ENCODE results near the gene RRP8.

The RRP8 gene

DNA sequence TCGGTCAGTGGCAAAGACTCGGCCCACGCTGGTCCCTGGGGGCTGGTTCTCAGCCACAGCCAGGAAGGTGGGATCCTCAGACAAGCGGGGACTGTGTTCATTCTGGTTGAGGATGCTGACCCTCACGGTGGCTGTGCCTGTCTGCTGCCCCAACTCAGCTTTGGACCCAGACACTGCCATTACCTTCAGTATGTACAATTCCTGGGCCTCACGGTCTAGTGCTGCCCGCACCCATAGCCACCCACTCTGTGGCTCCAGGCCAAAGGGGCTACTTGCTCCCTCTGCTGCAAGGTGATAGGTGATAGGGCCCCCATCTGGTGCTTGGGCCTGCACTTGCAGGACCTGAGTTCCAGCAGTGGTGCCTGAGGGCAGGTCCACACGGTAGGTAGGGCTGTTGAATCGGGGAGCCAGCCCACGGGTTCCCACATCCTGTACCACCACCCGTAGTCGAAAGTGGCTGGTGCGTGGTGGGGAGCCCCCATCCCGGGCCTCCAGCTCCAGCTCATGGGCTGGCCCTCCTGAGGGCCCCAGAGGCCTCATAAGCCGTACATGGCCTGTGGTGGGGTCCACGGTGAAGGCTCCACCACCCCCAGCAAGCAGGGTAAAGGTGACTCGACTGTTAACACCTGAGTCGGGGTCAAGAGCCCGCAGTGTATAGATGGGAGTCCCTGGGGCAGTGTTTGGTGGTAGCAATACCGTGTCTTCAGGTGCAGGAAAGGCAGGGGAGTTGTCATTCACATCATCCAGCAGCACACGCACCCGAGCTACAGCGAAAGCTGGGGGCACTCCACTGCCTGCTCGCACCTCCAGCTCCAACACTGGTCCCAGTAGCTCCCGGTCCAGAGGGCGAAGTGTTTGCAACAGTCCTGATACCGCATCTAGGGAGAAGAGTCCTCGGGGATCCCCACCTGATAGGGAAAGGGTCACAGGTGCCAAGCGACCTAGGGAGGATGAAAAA lies 29.0 kb upstream of the RRP8 start:
- DNase-seq (ENCODE audit: low read depth), result no peak

DNA sequence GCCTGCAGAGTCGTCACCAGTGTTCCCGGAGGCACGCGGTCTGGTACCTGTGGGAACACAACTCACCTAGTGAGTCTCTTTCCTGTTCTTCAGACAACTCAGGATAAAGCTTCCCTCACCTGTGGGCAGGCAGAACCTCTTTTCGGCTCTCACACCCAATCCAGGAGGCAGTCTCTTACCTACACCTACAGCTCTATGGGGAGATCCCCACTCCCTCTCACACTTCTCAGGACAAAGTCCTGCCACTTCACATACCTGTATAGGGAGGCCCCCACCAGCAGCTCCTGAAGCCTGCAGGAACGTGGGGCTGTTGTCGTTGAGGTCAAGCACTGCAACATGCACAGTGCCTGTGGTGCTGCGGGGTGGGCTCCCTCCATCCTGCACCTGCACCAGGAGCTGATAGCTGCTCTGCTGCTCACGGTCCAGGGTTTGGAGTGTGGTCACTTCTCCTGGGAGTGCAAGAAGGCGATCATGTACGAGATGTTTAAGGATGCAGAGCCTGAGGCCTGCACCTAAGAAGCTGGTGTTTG lies 28.0 kb upstream of the RRP8 start:
- no peak for DNase-seq (ENCODE audit: low read depth)

DNA sequence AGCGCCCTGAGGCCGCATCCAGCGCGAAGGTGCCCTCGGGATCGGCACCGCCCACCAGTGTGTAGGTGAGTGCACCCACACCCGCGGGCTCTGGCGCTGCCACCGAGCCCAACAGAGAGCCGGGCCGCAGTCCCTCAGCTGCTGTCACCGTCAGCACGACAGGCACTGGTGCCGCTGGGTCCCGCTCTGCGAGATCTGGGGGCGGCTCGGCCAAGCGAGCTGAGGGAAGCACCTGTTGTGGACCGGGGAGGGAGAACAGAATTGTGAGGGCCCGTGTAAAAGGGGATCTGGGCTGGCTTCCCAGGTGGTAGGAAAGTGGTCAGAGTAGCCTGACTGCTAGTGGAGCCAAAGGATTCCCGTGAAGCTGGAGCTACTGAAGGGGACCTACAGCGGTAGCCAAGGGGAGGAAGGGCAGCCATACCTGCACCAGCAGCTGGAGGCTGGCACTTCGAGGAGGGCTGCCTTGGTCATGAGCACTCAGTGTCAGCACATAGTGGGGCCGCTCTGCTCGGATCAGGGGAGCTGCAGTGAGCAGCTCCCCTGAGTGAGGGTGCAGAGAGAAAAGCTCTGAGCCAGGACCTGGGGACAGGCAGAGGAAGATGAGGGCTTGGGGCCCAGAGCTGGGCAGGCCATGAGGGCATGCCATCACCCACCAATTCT lies 27.3 kb upstream of the RRP8 start:
- no peak for DNase-seq (ENCODE audit: low read depth)

DNA sequence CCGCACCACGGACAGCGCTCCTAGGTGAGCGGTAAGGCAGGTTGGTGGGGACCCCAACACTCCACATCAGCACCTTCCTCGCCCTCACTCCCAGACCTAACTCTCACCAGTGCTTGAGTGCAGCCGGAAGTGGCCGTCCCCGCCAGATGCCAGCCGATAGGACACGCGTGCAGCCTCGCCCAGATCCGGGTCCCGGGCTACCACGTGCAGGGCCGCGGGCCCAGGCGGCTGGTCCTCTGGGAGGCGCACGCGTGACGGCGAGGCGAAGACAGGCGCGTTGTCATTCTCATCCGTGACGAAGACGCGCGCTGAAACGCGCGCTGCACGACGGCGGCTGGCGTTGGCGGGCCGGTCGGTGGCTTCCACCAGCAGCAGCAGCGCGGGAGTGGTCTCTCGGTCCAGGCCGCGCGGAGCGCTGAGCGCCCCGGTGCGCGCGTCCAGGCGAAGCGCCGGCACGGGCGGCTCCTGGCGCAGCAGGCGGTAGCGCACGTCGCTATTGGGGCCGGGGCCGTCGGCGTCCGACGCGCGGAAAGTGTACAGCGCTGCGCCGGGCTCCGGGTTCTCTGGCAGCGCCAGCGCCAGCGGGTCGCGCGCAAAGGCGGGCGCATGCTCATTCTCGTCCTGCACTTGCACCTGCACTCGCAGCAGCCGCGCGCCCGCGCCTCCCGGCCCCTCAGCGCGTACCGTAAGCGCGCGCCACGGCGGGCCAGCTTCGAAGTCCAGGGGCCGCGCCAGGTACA lies 26.6 kb upstream of the RRP8 start:
- DNase-seq (ENCODE audit: low read depth), result no peak

DNA sequence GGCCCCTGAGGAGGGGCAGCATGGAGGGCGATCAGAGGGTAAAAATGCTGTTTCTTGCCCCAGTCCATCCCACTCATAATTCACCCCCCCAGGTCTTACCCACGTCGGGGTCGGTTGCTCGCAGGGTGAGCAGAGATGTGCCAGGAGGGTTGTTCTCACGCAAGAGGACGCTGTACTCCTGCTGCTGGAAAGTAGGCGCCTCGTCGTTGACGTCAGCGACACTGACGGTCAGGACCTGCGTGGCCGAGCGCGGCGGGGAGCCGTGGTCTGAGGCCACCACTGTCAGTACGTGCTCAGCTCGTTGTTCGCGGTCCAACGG lies 26.1 kb upstream of the RRP8 start:
- DNase-seq (ENCODE audit: low read depth), result no peak

DNA sequence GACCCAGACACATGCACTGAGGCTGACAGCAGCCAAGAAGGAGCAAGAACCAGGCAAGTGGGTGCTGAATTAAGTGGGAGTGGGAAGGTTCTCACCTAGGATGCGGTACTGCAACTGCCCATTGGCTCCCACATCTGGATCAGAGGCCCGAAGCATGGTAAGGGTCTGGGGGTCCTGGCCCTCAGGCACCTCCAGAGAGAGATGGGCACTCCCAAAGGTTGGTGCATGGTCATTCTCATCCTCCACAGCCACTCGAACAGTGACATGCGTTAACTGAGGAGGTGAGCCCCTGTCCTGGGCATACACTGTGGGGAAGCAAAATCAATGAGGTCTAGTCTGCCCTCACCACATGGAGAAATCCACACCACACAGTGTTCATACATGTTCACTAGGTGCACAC lies 25.1 kb upstream of the RRP8 start:
- DNase-seq (ENCODE audit: low read depth), result no peak

DNA sequence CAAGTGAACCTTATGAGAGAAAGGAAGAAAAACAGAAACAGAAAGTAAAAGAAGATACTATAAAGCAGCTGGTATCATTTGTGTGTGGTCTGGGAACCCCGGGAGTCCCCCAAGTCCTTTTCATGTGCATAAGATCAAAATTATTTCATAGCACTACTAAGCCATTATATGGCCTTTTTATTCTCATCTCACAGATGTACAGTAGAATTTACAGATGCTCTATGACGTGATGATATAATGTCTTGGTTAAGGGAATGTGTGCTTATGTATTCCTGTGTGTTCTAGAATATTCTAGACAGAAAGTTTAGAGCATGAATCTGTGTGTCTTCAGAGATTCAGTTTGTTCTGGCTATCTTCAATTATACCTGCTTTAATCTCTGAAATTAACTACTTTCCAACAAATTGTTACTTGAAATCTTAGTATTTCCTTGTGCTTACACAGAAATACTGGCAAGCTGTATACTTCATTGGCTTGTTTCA lies 24.4 kb upstream of the RRP8 start:
- no peak for DNase-seq (ENCODE audit: low read depth)

DNA sequence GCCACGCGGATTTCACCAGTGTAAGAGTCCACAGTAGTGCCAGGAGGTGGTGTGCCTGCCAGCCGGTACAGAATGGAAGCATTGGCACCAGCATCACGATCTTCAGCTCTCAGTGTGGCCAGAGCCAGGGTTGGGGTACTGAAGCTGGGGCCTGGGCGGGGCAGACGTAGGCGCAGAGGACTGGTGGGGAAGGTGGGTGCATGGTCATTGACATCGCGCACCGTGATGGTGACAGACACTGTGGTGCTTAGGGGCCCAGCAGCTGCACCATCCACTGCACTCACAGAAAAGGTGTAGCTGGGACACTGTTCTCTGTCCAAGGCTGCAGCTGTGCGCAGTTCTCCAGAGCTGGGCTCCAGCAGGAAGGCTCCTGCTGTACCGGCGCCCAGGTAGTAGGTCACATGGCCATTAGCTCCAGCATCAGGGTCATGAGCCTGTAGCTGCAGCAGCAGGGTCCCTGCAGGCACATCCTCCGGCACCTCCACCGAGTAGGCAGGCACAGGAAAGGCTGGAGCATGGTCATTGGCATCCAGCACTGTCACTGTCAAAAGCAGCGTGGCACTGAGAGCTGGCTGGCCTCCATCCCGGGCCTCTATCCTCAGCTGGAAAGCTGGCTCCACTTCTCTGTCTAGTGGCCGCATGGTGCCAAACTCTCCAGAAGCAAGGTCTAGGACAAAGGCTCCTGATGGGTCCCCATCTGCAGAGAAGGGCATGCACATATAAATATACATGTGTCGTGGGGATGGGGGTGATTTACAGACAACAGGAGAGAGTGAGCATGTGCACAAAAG lies 23.8 kb upstream of the RRP8 start:
- DNase-seq (ENCODE audit: low read depth), result no peak

DNA sequence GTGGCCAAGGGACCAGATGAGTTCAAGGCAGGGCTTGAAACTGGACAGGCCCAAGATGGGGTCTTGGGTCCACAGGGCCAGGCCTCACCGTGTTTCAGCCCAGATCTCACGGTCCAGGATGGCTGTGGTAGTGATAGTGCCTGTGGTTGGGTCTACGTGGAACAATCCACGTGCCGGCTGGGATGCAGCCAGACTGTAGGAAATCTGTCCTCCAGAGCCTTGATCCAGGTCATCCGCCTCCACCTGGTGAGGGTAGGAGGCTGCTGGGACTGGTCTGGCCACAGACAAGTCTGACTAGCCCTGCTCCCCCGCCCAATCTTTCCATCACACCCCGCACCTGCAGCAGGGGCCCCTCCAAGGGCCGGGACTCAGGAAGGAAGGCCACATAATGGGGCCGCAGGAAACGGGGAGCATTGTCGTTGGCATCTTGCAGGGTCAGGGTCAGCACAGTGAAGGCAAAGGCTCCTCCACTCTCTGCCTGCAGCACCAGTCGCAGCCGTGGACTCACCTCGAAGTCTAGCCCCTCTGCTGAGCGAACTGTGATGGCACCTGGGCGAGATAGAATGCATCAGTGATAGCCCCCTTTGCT lies 22.5 kb upstream of the RRP8 start:
- DNase-seq (ENCODE audit: low read depth), result no peak

DNA sequence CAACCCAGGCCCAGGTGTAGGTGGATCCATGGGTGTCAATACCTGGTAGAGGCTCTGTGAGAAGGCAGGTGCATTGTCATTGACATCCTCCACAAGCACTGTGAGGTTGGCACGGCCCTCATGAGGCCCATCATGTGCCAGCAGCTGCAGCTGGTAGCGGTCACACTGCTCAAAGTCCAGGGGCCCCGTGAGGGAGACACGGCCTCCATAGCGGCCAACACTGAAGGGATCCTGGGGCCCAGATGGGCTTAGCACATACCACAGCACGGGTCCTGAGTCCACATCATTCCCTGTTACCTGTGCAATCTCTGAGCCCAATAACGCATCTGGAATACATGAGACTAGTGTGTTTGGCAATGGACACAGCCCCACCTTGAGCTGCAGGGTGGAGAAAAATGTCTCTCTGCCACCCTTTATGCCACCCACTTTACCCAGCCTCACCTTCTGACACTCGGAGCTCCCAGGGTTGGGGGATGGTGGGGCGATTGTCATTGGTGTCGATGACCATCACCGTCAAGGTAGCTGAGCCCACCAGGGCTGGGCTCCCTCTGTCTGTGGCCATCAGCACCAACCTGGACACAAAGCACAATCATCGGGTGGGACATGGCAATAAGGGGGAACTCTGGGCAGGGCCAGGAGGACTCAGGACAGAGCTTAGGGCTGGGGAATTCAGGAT lies 21.9 kb upstream of the RRP8 start:
- no peak for DNase-seq (ENCODE audit: low read depth)

DNA sequence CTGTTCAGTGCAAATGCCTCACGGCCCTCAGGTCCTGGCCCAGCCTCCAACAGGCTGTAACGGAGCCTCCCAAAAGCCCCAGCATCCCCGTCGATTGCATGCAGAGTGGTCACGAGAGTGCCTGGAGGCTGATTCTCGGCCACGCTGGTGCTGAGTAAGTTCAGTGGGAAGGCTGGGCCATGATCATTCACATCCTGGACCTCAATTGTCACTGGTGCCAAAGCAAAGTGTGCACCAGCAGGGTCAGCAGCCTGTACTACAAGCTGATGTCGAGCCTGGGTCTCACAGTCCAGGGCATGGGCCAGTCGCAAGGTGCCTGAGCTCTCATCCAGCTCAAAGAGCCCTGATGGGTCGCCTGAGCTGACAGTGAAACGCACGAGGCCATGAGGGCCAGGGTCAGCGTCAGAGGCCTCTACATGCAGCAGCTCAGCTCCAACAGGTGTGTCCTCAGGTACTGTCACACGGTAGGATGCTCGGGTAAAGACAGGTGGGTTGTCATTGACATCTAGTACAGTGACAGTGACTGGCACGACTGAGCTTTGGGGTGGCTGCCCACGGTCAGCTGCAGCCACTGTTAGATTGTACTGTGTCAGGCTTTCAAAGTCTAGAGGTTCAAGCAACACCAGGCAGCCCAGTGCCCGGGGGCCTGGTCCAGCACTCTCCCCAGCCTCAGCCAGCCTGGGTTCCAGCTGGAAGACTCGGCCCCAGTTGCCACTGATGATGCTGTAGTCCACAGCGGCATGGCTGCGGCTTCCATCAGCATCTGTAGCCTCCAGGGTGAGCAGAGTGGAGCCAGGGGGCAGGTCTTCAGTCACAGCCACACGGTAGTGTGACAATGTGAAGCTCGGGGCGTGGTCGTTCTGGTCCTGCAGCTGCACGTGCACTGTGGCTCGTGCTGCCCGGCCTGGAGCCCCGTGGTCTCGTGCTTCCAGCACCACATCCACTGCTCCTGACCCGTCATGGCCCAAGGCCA lies 20.3 kb upstream of the RRP8 start:
- DNase-seq (ENCODE audit: low read depth), result no peak

DNA sequence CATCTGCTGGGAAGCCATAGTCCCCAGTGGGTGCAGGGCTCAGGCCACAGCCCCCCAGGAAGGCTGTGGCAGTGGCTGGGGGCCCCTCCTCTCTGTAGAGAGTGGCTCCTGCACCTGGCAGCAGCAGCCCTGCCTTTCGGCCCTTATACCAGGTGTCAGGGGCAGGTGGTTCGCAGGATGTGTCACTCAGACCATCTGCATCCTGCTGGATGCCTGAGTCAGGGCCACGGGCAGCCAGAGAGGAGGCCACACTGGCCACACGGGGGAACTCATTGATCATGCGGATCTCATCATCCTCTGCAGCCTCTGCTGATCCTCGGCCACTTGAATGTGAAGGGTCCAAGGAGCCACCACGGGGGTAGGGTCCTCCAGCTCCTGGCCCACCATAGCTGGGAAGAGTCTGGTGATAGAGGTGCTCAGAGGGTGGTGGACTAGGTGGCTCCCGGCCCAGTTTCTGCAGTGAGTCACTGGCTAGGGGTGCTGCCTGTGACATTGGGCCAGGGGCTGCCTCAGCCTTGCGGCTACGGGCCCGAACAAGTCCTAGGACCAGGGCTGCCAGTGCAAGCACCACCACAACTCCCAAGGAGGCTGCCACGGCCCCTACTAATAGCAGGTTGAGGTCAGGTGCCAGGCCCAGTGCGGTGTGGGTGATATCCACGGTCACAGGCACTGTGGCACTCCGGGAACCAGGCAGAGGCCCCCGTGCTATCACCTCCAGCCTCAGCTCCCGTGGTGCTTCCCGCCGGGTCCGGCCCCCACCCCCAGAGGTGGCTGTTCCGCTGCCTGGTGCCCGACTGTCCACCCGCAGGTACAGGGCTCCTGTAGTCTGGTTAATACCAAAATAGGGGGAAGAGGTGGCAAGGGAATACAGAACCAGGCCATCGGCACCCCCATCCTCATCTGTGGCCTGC lies 19.1 kb upstream of the RRP8 start:
- DNase-seq (ENCODE audit: low read depth), result no peak

DNA sequence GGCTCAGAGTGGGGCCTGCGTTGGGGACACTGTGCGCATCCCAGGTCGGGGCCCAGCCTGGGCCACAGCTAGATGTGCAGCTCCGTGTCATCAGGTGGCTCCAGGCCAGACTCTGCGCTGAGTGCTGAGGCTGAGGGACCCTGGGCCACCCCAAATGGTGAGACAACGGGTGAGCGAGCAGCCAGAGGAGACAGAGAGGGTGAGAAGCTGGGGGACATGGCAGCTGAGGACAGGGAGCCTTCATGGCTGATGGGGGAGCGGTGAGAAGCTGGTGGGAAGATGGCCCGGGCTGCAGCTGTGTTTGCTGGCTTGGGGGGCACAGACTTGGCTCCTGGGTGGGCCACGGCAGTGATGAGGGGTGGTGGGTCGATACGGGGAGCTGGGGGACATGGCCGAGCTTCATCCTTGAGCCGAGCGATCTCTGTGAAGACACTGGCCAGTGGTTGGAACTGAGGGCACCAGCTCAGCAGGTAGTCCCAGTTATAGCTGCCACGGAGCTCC lies 18.3 kb upstream of the RRP8 start:
- no peak for DNase-seq (ENCODE audit: low read depth)

DNA sequence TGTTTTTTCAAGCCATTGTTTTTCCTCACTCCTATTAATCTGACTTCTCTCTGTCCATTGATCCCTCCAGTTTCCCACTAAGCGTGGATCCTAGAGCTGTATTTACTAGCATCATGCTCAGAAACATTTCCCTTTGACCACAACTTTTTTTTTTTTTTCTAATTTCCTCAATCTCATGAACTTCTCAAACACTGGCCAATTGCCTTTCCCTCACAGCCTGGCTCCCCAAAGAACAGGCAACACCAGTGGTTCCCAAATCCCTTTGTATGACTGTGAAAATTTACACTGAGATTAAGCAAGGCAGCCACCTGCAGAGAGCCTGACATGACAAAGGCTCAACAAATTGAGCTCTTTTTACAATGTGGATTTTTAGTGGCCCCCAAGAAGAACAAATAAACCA lies 17.2 kb upstream of the RRP8 start:
- no peak for DNase-seq (ENCODE audit: low read depth)

DNA sequence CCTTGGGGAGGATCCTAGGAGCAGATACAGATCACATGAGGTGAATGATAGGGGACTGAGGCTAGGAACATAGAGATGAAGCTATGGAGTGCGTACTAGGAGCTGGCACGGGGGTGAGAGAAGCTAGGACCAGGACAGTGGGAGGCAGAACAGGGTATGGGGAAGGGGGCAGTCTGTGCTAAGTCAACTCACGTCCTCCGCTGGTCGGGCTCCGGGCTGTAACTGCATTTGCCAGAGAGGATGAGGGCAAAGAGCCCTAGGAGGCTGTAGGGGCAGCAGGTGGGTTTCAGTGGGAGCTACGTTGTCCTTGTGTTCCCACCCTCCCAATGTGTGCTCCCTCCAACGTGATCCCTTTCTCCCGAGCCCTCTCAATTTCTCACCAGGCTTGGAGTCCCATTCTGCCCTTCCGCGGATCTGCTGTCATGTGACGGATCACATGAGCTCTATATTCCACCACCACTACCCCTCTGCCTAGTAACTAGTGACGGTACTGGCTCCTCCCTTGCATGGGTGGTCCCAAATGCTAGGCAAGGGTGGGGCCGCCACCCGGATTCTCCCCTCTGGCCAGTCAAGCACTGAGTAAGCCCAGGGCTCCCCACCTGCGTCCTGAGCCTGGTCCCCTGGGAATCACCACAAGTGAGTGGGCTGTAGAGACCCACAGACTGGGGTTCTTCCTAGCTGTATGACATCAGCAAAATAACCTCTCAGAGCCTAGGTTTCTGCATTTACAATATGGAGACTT lies 15.8 kb upstream of the RRP8 start, which contains the start of gene TPP1:
TSS of gene TPP1 (minus strand) at position 419 of the 742 bp plus-strand sequence. CDS start at position 397, 22 bp downstream.
- DNase-seq (ENCODE audit: low read depth), result peak; percentile 86

DNA sequence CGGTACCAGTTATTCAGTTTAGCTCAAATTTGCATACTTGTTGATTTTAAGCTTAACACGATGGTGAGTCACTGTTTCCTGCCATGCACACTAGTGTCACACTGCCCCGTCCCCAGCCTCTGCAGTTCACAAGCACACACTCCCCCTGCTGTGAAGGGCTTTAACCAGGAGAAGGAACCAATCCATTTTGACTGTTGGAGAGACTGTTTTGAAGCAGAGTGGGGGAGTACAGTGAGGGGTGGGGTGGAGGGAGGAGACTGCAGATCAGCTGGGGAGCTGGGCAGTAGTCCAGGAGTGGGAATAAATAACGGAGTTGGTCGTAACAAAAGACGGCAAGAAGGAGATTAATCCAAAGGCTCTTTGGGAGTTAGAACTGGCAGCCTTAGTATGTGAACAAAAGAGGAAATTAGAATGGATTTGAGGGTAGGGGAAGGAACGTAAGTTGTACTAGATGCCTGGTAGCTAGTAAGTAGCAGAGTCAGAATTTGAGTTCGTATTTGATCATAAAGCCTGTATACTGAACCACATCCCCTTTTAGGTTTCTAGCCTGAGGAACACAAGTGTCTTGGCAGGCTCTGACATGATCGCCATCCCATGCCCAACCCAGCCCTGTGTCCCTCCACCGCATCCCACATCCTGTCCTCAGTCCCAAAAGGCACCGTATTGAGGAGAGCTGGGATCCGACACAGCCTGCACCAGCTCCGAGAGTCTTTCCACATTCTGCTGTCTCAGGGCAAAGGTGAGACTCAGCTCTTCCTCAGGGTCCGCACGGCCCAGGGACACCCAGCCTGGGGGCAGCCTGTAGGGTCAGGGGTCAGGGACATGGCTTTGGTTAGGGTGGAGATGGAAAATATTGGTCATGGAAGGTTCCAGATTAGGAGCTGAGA lies 14.9 kb upstream of the RRP8 start:
- peak; percentile 60 for DNase-seq (ENCODE audit: low read depth)

Measured in T follicular helper cell (primary cell).